Heart left ventricle (tissue), 13 donors: ENCODE measurements around the gene GPR135.

Source experiments
- POLR2A ChIP-seq, 2 donors: fragments of 450-650 bp; IDR thresholded peaks; one replicate each; pipeline ENCODE4 v1.6.1; 2017; ENCODE audit warnings: antibody characterized with exemption in 2 of 2, mild to moderate bottlenecking in 2 of 2, moderate library complexity in 2 of 2
- TF ChIP-seq, protein P1 (sequence below), 12 donors: fragments of 200-600 bp; sonication (generic) in 4 of 12; IDR thresholded peaks; one replicate each; pipeline versions ENCODE4 v1.5.0 to v1.8.0; 2018 to 2022; ENCODE audit warnings: antibody characterized with exemption in 12 of 12, mild to moderate bottlenecking in 5 of 12
- donor health status: ischemic (EF 13 %, LVEDD 7.1; RV severe dilation, severe dysfunction).
- donor health status: DM: no; HTN: yes; CAD: no.
- donor health status: DM: no; HTN: no; CAD: no.
- donor health status: ischemic (EF 25% LVEDD 6.9; RV normal size, moderate dysfunction).
- donor health status: ischemic (EF 25% LVEDD 5.7; RV mildly dilated, moderate dysfunction).
- donor health status: ischemic (EF 35%, LVEDD 5.7; RV mildly dilated, moderate dysfunction).
- donor health status: nonischemic (EF 11% LVEDD 7.7; RV severe dilation, severe dysfunction).
- donor health status: DM: yes; HTN: yes; CAD: no.
- donor health status: PGD.
- donor health status: ischemic (EF 29% LVEDD 5.4; RV normal size, mild dysfunction).
- donor health status: nonischemic (EF 23%, LVEDD 6.1; RV moderate dilation, normal function).

DNA sequence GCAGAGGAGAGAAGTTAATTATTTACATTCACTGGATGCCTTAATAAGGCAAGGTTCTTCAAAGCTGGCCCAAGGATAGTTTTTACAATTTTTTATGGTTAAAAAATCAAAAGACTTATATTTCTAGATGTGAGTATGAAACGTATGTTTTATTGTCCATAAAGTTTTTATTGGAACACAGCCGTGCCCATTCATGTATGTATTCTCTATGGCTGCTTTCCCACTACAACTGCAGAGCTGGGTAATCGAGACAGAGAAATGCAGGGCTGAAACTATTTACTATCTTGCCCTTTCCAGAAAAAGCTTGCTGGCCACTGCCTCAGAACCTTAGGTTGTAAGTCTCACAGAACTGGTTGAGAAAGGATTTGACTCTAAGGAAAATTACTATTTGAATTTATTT is 35.6 kb upstream of the GPR135 start:
- TF ChIP-seq, protein P1, sequence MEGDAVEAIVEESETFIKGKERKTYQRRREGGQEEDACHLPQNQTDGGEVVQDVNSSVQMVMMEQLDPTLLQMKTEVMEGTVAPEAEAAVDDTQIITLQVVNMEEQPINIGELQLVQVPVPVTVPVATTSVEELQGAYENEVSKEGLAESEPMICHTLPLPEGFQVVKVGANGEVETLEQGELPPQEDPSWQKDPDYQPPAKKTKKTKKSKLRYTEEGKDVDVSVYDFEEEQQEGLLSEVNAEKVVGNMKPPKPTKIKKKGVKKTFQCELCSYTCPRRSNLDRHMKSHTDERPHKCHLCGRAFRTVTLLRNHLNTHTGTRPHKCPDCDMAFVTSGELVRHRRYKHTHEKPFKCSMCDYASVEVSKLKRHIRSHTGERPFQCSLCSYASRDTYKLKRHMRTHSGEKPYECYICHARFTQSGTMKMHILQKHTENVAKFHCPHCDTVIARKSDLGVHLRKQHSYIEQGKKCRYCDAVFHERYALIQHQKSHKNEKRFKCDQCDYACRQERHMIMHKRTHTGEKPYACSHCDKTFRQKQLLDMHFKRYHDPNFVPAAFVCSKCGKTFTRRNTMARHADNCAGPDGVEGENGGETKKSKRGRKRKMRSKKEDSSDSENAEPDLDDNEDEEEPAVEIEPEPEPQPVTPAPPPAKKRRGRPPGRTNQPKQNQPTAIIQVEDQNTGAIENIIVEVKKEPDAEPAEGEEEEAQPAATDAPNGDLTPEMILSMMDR (IDR thresholded peaks at IDR 0.05), result no peak
- no peak for TF ChIP-seq POLR2A (IDR thresholded peaks at IDR 0.05)
